Endothelial cell of umbilical vein (primary cell): ENCODE measurements around the gene EIF2A. TPM values are rescaled to one million over a fixed set of nuclear protein-coding genes. Genes with fewer than 3 reads are reported as not detected.

Experiments
- BruUV-seq: library from RNA; stranded (reverse); fragments of 400-500 nt; replicated peaks from 2 replicates; lab custom pipeline; 2021; lab: Mats Ljungman, UMichigan
- CTCF ChIA-PET: fragments of 300-600, 350-600 bp; sonication (Branson Sonifier 250); formaldehyde crosslinking; loops from one replicate; lab custom pipeline; 2021; ENCODE audit warnings: antibody characterized with exemption, inconsistent platforms; lab: Charles Lee
- POLR2A ChIA-PET: fragments of 300-600, 350-600 bp; sonication (Branson Sonifier 250); formaldehyde crosslinking; loops from one replicate; lab custom pipeline; 2021; ENCODE audit warnings: antibody characterized with exemption, inconsistent platforms; lab: Charles Lee
- DNase-seq: peaks from one replicate; pipeline ENCODE4 v3.0.0-alpha.2; 2011; ENCODE audit warnings: low read depth, low spot score
- FAIRE-seq: peaks from 2 replicates; lab custom pipeline; 2011; peaks lifted over from hg19 to GRCh38; lab: Jason Lieb, UNC
- H2AFZ ChIP-seq: 2 replicates; pipeline ENCODE4 v1.6.0; 2012; ENCODE audit warnings: low read depth, low read length, control low read depth, inconsistent platforms
- H3K27ac ChIP-seq: 2 replicates; pipeline ENCODE4 v1.5.1; 2011; ENCODE audit warnings: low read depth, mild to moderate bottlenecking, control low read depth, low read length, moderate library complexity; ENCODE audit not compliant: insufficient read depth
- H3K27me3 ChIP-seq, 2 experiments: 2 replicates each; pipeline versions ENCODE4 v1.6.0 to v1.6.1; 2011; ENCODE audit warnings: low read length in 2 of 2, mixed read lengths in 1 of 2; ENCODE audit not compliant: control insufficient read depth in 2 of 2, insufficient read depth in 2 of 2
- H3K36me3 ChIP-seq, 2 experiments: 2 replicates in 1 of 2; 3 replicates in 1 of 2; pipeline ENCODE4 v1.5.1; 2011; ENCODE audit warnings: low read length in 2 of 2, mild to moderate bottlenecking in 1 of 2, moderate library complexity in 1 of 2; ENCODE audit not compliant: control insufficient read depth in 2 of 2, insufficient read depth in 2 of 2; ENCODE audit errors: extremely low read depth in 1 of 2
- H3K4me1 ChIP-seq: 3 replicates; pipeline ENCODE4 v1.5.1; 2011; ENCODE audit warnings: mild to moderate bottlenecking, low read length; ENCODE audit not compliant: control insufficient read depth, insufficient read depth; ENCODE audit errors: extremely low read depth
- H3K4me2 ChIP-seq: 2 replicates; pipeline ENCODE4 v1.6.1; 2011; ENCODE audit warnings: low read length, control low read depth, mixed read lengths; ENCODE audit not compliant: insufficient read depth
- H3K4me3 ChIP-seq, 3 experiments: fragments of 200-600 bp in 1 of 3; sonication (generic), shearing (Covaris generic) in 1 of 3; replicated peaks in 1 of 3; 2 replicates each; pipeline ENCODE4 v1.5.1; 2011 to 2016; ENCODE audit warnings: control low read depth in 3 of 3, low read length in 3 of 3, mild to moderate bottlenecking in 2 of 3, inconsistent platforms in 1 of 3, low read depth in 1 of 3, moderate library complexity in 1 of 3; ENCODE audit not compliant: insufficient read depth in 1 of 3
- H3K79me2 ChIP-seq: 2 replicates; pipeline ENCODE4 v1.6.0; 2012; ENCODE audit warnings: low read length, inconsistent platforms; ENCODE audit not compliant: control insufficient read depth, insufficient read depth
- H3K9ac ChIP-seq: replicated peaks from 2 replicates; pipeline ENCODE3; 2011; ENCODE audit warnings: low read length, control low read depth; ENCODE audit not compliant: insufficient read depth; ENCODE audit errors: extremely low read depth
- H3K9me1 ChIP-seq: replicated peaks from 3 replicates; pipeline ENCODE4 v1.6.0; 2011; ENCODE audit warnings: mild to moderate bottlenecking, low read length; ENCODE audit not compliant: control insufficient read depth, insufficient read depth; ENCODE audit errors: extremely low read depth
- H3K9me3 ChIP-seq: replicated peaks from 2 replicates; pipeline ENCODE4 v1.5.1; 2012; ENCODE audit warnings: low read length, inconsistent platforms; ENCODE audit not compliant: control insufficient read depth, insufficient read depth
- H4K20me1 ChIP-seq: replicated peaks from 2 replicates; pipeline ENCODE3; 2011; ENCODE audit warnings: mild to moderate bottlenecking, low read length; ENCODE audit not compliant: control insufficient read depth, insufficient read depth; ENCODE audit errors: extremely low read depth
- CTCF ChIP-seq, 2 donors: IDR thresholded peaks; 1 replicate in 1 of 2; 2 replicates in 1 of 2; pipeline ENCODE4 v1.5.1; 2011; ENCODE audit warnings: low read length in 2 of 2, mild to moderate bottlenecking in 2 of 2, moderate library complexity in 2 of 2, control low read depth in 1 of 2, inconsistent platforms in 1 of 2, low read depth in 1 of 2; ENCODE audit not compliant: insufficient read depth in 1 of 2; ENCODE audit errors: extremely low read depth in 1 of 2
- EZH2 ChIP-seq: IDR thresholded peaks from 2 replicates; pipeline ENCODE4 v1.6.1; 2012; ENCODE audit warnings: borderline replicate concordance, low read depth, mild to moderate bottlenecking, moderate library complexity, low read length, inconsistent platforms; ENCODE audit not compliant: severe bottlenecking
- FOS ChIP-seq: IDR thresholded peaks from 2 replicates; pipeline ENCODE4 v1.6.1; 2011; ENCODE audit warnings: mild to moderate bottlenecking, low read length, moderate library complexity, borderline replicate concordance; ENCODE audit not compliant: insufficient read depth
- GATA2 ChIP-seq: IDR thresholded peaks from 2 replicates; pipeline ENCODE4 v1.7.0; 2011; ENCODE audit warnings: low read depth, mild to moderate bottlenecking, moderate library complexity, mixed read lengths, low read length; ENCODE audit not compliant: insufficient read length, insufficient read depth
- JUN ChIP-seq: IDR thresholded peaks from 2 replicates; pipeline ENCODE4 v1.6.1; 2011; ENCODE audit warnings: borderline replicate concordance, low read depth; ENCODE audit not compliant: insufficient read length, insufficient read depth
- MYC ChIP-seq: IDR thresholded peaks from one replicate; pipeline ENCODE4 v1.6.1; 2011; ENCODE audit warnings: mild to moderate bottlenecking, low read depth, low read length
- POLR2A ChIP-seq: IDR thresholded peaks from 2 replicates; pipeline ENCODE4 v1.6.1; 2012; ENCODE audit warnings: low read depth, mild to moderate bottlenecking, control low read depth, low read length
- POLR2AphosphoS5 ChIP-seq: IDR thresholded peaks from 2 replicates; pipeline ENCODE4 v1.6.1; 2012; ENCODE audit warnings: low read depth, mild to moderate bottlenecking, control low read depth, low read length, moderate library complexity; ENCODE audit not compliant: insufficient read depth
- dilution Hi-C: fragments of 300-500 bp; cut with MboI; formaldehyde crosslinking; loops from one replicate; pipeline ENCODE4 v1.15.0; 2019; ENCODE audit warnings: low sequenced_read_pairs; ENCODE audit not compliant: extremely low pct_ligation_motif_present
- intact Hi-C: fragments of 100-400 bp; cut with micrococcal nuclease; formaldehyde crosslinking; loops from one replicate; pipeline ENCODE4 v1.10.0; 2022
- polyA plus RNA-seq, 4 experiments: library from polyadenylated mRNA; depleted of rRNA in 3 of 4; stranded (reverse) in 3 of 4; unstranded in 1 of 4; fragments of >200 nt; gene quantifications; 2 replicates each; pipeline versions ENCODE4 v1.2.1 to v1.2.3, GENCODE V29; 2011 to 2012; ENCODE audit warnings: missing spikeins in 1 of 4
- total RNA-seq: library from RNA; stranded (reverse); gene quantifications from 2 replicates; pipeline ENCODE4 v1.2.3, GENCODE V29; 2021
- TF ChIP-seq, protein P1 (sequence below): IDR thresholded peaks from 2 replicates; pipeline ENCODE4 v1.6.1; 2011; ENCODE audit not compliant: insufficient read depth, insufficient read length

The EIF2A gene
- total and polyA plus RNA-seq, 2 donors (not counting 3 experiments of a cell fraction or from before 2014, with no cell fraction given): 85.2 to 97.6 TPM

DNA sequence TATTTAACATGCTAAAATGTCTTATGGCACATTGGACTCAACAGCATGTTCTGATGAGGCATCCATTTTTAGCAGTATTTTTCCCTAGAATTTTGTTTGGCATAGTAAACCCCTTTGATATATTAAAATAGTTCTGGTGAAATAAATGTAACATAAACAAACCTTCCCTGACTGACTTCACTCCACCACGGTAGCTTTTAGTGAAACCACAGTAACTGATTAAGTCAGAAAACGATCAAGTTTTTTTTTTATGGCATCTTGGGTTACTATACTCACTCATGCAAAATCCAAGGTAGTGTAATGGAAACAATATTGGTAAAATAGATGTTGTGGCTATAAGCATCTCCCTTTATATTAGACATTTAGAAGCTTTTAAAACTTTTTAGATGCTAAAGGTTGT is 3.1 kb upstream of the EIF2A start:
- no peak overlapping the region for H3K4me2 ChIP-seq
- H2AFZ ChIP-seq: no peak overlapping the region
- no peaks in the 10 kb centered on the region for H3K9me1 ChIP-seq
- no peak overlapping the region for H3K4me3 ChIP-seq
- no peaks in the 10 kb centered on the region for H3K27me3 ChIP-seq
- DNase-seq: no peak
- no TSS peak for BruUV-seq
- H3K9ac ChIP-seq: no peak overlapping the region
- H3K9me3 ChIP-seq: no peaks in the 10 kb centered on the region
- H4K20me1 ChIP-seq: no peaks in the 10 kb centered on the region
- peaks cover 53% of the 10 kb centered on the region for H3K79me2 ChIP-seq
- H3K27ac ChIP-seq: no peak overlapping the region
- ChIA-PET CTCF (no interaction called here), POLR2A (no interaction called here)
- H3K4me1 ChIP-seq: peaks cover 25% of the 10 kb centered on the region
- FAIRE-seq: no peak
- H3K36me3 ChIP-seq: peaks cover 0 to 16% of the 10 kb centered on the region in 2 experiments
- intact Hi-C loops (loop anchor here (10.0 kb wide), 1 partner anchor 161 kb away; the partner anchor contains the start of gene ERICH6), dilution Hi-C loops (no loop called here)
- no peak for TF ChIP-seq EZH2
- no peak for TF ChIP-seq JUN
- no peak for TF ChIP-seq CTCF (IDR thresholded peaks at IDR 0.05; ENCODE audit: extremely low read depth in 1 of 2, insufficient read depth in 1 of 2, low read depth in 1 of 2, low read length in 2 of 2)
- TF ChIP-seq, protein P1, sequence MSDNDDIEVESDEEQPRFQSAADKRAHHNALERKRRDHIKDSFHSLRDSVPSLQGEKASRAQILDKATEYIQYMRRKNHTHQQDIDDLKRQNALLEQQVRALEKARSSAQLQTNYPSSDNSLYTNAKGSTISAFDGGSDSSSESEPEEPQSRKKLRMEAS: no peak
- TF ChIP-seq MYC: no peak
- no peak for TF ChIP-seq POLR2AphosphoS5
- TF ChIP-seq POLR2A: no peak
- no peak for TF ChIP-seq GATA2
- no peak for TF ChIP-seq FOS
